Measurements from ENCODE around the gene MDM4. TPM values are rescaled to one million over a fixed set of nuclear protein-coding genes. Genes with fewer than 3 reads are reported as not detected.

MDM4 gene
- total RNA-seq, 1 experiment from 2014 or later: 56.5 TPM

DNA sequence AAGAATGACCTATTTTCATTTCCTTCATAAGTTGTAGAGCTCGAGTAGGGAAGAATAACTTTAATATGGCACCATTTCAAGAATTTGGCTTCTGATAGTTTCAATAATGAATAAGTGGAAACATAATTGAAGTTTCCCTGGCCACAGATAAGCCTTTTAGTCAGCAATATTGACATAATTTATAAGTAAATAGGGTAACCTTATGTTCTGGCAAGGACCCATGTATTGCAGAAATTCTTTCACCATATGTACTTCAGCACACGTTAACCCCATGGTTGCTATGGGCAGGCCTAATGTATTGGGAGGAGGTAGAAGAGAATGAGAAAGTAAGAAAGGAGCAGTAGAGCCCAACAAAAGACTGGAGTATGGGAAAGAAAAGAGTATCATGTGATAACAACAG is 25.4 kb downstream of the MDM4 start:
- no peak for DNase-seq
- no peaks in the 10 kb centered on the region for H3K9me3 ChIP-seq
- peaks cover 85% of the 10 kb centered on the region for H3K36me3 Mint-ChIP-seq (ENCODE audit: insufficient read depth, unreplicated experiment)
- TF ChIP-seq, protein P1, sequence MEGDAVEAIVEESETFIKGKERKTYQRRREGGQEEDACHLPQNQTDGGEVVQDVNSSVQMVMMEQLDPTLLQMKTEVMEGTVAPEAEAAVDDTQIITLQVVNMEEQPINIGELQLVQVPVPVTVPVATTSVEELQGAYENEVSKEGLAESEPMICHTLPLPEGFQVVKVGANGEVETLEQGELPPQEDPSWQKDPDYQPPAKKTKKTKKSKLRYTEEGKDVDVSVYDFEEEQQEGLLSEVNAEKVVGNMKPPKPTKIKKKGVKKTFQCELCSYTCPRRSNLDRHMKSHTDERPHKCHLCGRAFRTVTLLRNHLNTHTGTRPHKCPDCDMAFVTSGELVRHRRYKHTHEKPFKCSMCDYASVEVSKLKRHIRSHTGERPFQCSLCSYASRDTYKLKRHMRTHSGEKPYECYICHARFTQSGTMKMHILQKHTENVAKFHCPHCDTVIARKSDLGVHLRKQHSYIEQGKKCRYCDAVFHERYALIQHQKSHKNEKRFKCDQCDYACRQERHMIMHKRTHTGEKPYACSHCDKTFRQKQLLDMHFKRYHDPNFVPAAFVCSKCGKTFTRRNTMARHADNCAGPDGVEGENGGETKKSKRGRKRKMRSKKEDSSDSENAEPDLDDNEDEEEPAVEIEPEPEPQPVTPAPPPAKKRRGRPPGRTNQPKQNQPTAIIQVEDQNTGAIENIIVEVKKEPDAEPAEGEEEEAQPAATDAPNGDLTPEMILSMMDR (IDR thresholded peaks at IDR 0.05; ENCODE audit: insufficient read depth in 1 of 2, low read depth in 1 of 2, low read length in 1 of 2, severe bottlenecking in 1 of 2, unreplicated experiment in 1 of 2): no peak
- H3K4me3 ChIP-seq (ENCODE audit: low read depth, low read length): no peak overlapping the region
- H3K27me3 Mint-ChIP-seq (ENCODE audit: insufficient read depth, unreplicated experiment): no peaks in the 10 kb centered on the region
- CTCF ChIA-PET: interaction anchor here (0.5 kb wide), 1 partner anchor 15 kb away, joined by 4 read pairs; no protein-coding TSS in a partner anchor
- no TSS peak for BruUV-seq (replicated peaks)
- no peaks in the 10 kb centered on the region for H3K27me3 ChIP-seq (replicated peaks; ENCODE audit: control insufficient read depth, insufficient read depth, low read length)
- H3K4me1 Mint-ChIP-seq (ENCODE audit: low read depth, unreplicated experiment): no peaks in the 10 kb centered on the region
- no peaks in the 10 kb centered on the region for H3K4me1 ChIP-seq
- H3K9me3 Mint-ChIP-seq (ENCODE audit: unreplicated experiment): no peaks in the 10 kb centered on the region
- intact Hi-C loops (cut with micrococcal nuclease; ENCODE audit: unreplicated experiment): no loop called here
- peaks cover 2% of the 10 kb centered on the region; the same call in 1 of the 2 replicates for H3K36me3 ChIP-seq (ENCODE audit: control insufficient read depth, insufficient read depth, low read length)
- POLR2A ChIA-PET: no interaction called here
- H3K4me3 Mint-ChIP-seq (ENCODE audit: unreplicated experiment): no peak overlapping the region
- no peak overlapping the region for H3K27ac Mint-ChIP-seq (ENCODE audit: unreplicated experiment)

DNA sequence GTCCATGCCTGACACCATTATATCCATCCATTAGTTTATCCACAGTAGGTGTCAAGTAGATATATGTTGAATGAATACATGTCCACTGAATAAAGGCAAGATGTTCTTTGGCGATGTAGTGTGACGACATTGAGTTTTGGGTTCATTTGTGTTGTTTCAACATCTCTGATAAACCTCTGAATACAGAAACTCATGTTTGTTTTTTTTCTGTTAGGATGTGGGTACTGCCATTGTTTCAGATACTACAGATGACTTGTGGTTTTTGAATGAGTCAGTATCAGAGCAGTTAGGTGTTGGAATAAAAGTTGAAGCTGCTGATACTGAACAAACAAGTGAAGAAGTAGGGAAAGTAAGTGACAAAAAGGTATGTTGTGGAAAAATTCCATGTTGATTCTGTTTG is 28.1 kb downstream of the MDM4 start:
- no peak overlapping the region for H3K4me3 Mint-ChIP-seq (ENCODE audit: unreplicated experiment)
- H3K9me3 Mint-ChIP-seq (ENCODE audit: unreplicated experiment): no peaks in the 10 kb centered on the region
- peaks cover 86% of the 10 kb centered on the region for H3K36me3 Mint-ChIP-seq (ENCODE audit: insufficient read depth, unreplicated experiment)
- Histone ChIP-seq H3K4me3 (ENCODE audit: low read depth, low read length) (no peak overlapping the region), H3K27me3 (replicated peaks; ENCODE audit: control insufficient read depth, insufficient read depth, low read length) (no peaks in the 10 kb centered on the region), H3K36me3 (ENCODE audit: control insufficient read depth, insufficient read depth, low read length) (peaks cover 3% of the 10 kb centered on the region), H3K9me3 (no peaks in the 10 kb centered on the region), H3K4me1 (no peaks in the 10 kb centered on the region)
- TF ChIP-seq, protein P1 (IDR thresholded peaks at IDR 0.05; ENCODE audit: insufficient read depth in 1 of 2, low read depth in 1 of 2, low read length in 1 of 2, severe bottlenecking in 1 of 2, unreplicated experiment in 1 of 2): no peak
- intact Hi-C loops (cut with micrococcal nuclease; ENCODE audit: unreplicated experiment): no loop called here
- ChIA-PET CTCF (no interaction called here), POLR2A (no interaction called here)
- H3K4me1 Mint-ChIP-seq (ENCODE audit: low read depth, unreplicated experiment): no peaks in the 10 kb centered on the region
- no peak overlapping the region for H3K27ac Mint-ChIP-seq (ENCODE audit: unreplicated experiment)
- DNase-seq: no peak
- H3K27me3 Mint-ChIP-seq (ENCODE audit: insufficient read depth, unreplicated experiment): no peaks in the 10 kb centered on the region
- BruUV-seq (replicated peaks): no TSS peak

DNA sequence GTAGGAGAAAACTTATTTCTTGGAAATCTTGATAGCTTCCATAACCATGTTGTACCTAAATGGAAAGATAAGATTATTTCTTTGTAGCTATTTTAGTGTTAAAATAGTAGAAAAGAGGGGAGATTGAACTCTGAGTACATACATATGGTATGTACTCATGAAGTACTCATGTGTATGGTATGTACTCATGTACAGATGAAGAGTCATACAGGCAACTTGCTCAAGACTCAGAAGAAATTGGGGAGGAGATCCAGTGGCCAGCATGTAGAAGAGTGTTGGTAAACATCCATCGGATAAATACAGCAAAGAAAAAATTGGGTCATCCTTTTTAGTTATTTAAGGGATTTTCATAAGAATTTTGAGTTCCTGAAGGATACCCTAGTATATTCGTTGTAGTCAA is 29.0 kb downstream of the MDM4 start:
- DNase-seq: no peak
- Mint-ChIP-seq H3K9me3 (ENCODE audit: unreplicated experiment) (no peaks in the 10 kb centered on the region), H3K4me3 (ENCODE audit: unreplicated experiment) (no peak overlapping the region), H3K27me3 (ENCODE audit: insufficient read depth, unreplicated experiment) (no peaks in the 10 kb centered on the region), H3K36me3 (ENCODE audit: insufficient read depth, unreplicated experiment) (peaks cover 86% of the 10 kb centered on the region), H3K27ac (ENCODE audit: unreplicated experiment) (no peak overlapping the region), H3K4me1 (ENCODE audit: low read depth, unreplicated experiment) (no peaks in the 10 kb centered on the region)
- TF ChIP-seq, protein P1 (IDR thresholded peaks at IDR 0.05; ENCODE audit: insufficient read depth in 1 of 2, low read depth in 1 of 2, low read length in 1 of 2, severe bottlenecking in 1 of 2, unreplicated experiment in 1 of 2): no peak
- POLR2A ChIA-PET: interaction anchor here (0.6 kb wide), 1 partner anchor 29 kb away, joined by 3 read pairs; the partner anchor contains the start of gene MDM4
- Histone ChIP-seq H3K9me3 (no peaks in the 10 kb centered on the region), H3K36me3 (ENCODE audit: control insufficient read depth, insufficient read depth, low read length) (peaks cover 4% of the 10 kb centered on the region), H3K4me3 (ENCODE audit: low read depth, low read length) (no peak overlapping the region), H3K4me1 (no peaks in the 10 kb centered on the region), H3K27me3 (replicated peaks; ENCODE audit: control insufficient read depth, insufficient read depth, low read length) (no peaks in the 10 kb centered on the region)
- CTCF ChIA-PET: no interaction called here
- intact Hi-C loops (cut with micrococcal nuclease; ENCODE audit: unreplicated experiment): no loop called here
- BruUV-seq (replicated peaks): no TSS peak
